Panc1 (cell line): ENCODE measurements around the gene LGALS16.

Experiments used
- POLR2AphosphoS5 ChIP-seq: IDR thresholded peaks from 2 replicates; pipeline ENCODE4 v1.6.1; 2012; ENCODE audit warnings: mild to moderate bottlenecking, low read depth, low read length, moderate library complexity
- SIN3A ChIP-seq: IDR thresholded peaks from 2 replicates; pipeline ENCODE4 v1.6.1; 2012; ENCODE audit warnings: low read depth, mild to moderate bottlenecking, low read length, moderate library complexity, borderline replicate concordance; ENCODE audit not compliant: insufficient read depth
- TF ChIP-seq, protein P1 (sequence below): fragments of 450-650 bp; IDR thresholded peaks from 2 replicates; pipeline ENCODE4 v1.5.1; 2017; ENCODE audit warnings: mild to moderate bottlenecking

- TF ChIP-seq, protein P1, sequence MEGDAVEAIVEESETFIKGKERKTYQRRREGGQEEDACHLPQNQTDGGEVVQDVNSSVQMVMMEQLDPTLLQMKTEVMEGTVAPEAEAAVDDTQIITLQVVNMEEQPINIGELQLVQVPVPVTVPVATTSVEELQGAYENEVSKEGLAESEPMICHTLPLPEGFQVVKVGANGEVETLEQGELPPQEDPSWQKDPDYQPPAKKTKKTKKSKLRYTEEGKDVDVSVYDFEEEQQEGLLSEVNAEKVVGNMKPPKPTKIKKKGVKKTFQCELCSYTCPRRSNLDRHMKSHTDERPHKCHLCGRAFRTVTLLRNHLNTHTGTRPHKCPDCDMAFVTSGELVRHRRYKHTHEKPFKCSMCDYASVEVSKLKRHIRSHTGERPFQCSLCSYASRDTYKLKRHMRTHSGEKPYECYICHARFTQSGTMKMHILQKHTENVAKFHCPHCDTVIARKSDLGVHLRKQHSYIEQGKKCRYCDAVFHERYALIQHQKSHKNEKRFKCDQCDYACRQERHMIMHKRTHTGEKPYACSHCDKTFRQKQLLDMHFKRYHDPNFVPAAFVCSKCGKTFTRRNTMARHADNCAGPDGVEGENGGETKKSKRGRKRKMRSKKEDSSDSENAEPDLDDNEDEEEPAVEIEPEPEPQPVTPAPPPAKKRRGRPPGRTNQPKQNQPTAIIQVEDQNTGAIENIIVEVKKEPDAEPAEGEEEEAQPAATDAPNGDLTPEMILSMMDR: no peak
- no peak for TF ChIP-seq POLR2AphosphoS5
- TF ChIP-seq SIN3A: no peak
Observed at GRCh38 chr19:39660661-39661060, 4.9 kb downstream of the LGALS16 start.
